H9 (cell line): ENCODE data around the gene EGLN1. TPM values are rescaled to one million over a fixed set of nuclear protein-coding genes. Genes with fewer than 3 reads are reported as not detected.

Experiments used
- DNase-seq: peaks from one replicate; pipeline ENCODE4 v3.0.0-alpha.2; 2017
- H2AFZ ChIP-seq: one replicate; pipeline ENCODE4 v1.6.1; 2013; ENCODE audit warnings: mild to moderate bottlenecking, low read length, control low read depth, moderate library complexity
- H2AK5ac ChIP-seq: 2 replicates; pipeline ENCODE4 v1.6.1; 2013; ENCODE audit warnings: low read length, control low read depth, mixed read lengths; ENCODE audit not compliant: insufficient read length
- H2BK120ac ChIP-seq: one replicate; pipeline ENCODE4 v1.6.1; 2013; ENCODE audit warnings: low read depth, mild to moderate bottlenecking, low read length, control low read depth, inconsistent platforms; ENCODE audit not compliant: poor library complexity, severe bottlenecking
- H2BK12ac ChIP-seq: 2 replicates; pipeline ENCODE4 v1.6.1; 2013; ENCODE audit warnings: low read length, control low read depth, mixed read lengths, low read depth; ENCODE audit not compliant: insufficient read length
- H2BK15ac ChIP-seq: 2 replicates; pipeline ENCODE4 v1.6.1; 2013; ENCODE audit warnings: low read depth, low read length, control low read depth
- H2BK20ac ChIP-seq: one replicate; pipeline ENCODE4 v1.6.1; 2013; ENCODE audit warnings: low read depth, mild to moderate bottlenecking, low read length, control low read depth, inconsistent platforms; ENCODE audit not compliant: poor library complexity, severe bottlenecking
- H2BK5ac ChIP-seq: 2 replicates; pipeline ENCODE4 v1.6.1; 2013; ENCODE audit warnings: low read length, control low read depth, mixed read lengths; ENCODE audit not compliant: insufficient read length
- H3K14ac ChIP-seq: 2 replicates; pipeline ENCODE4 v1.6.1; 2013; ENCODE audit warnings: low read length, control low read depth; ENCODE audit not compliant: insufficient read depth
- H3K18ac ChIP-seq: 2 replicates; pipeline ENCODE4 v1.6.1; 2013; ENCODE audit warnings: low read depth, mild to moderate bottlenecking, mixed read lengths, low read length, control low read depth; ENCODE audit not compliant: insufficient read length
- H3K23ac ChIP-seq: 2 replicates; pipeline ENCODE4 v1.6.1; 2013; ENCODE audit warnings: low read length, control low read depth, mixed read lengths, low read depth; ENCODE audit not compliant: insufficient read length
- H3K23me2 ChIP-seq: 2 replicates; pipeline ENCODE4 v1.6.1; 2013; ENCODE audit warnings: low read depth, mild to moderate bottlenecking, mixed read lengths, low read length, control low read depth; ENCODE audit not compliant: insufficient read length, poor library complexity, severe bottlenecking
- H3K27ac ChIP-seq: 2 replicates; pipeline ENCODE4 v1.5.1; 2013; ENCODE audit warnings: low read length, control low read depth, mixed read lengths, low read depth; ENCODE audit not compliant: insufficient read length
- H3K27me3 ChIP-seq: 2 replicates; pipeline ENCODE4 v1.6.1; 2013; ENCODE audit warnings: low read length, control low read depth, inconsistent platforms; ENCODE audit not compliant: insufficient read depth
- H3K4ac ChIP-seq: 2 replicates; pipeline ENCODE4 v1.6.1; 2013; ENCODE audit warnings: low read depth, mild to moderate bottlenecking, control low read depth, inconsistent platforms, low read length, moderate library complexity
- H3K4me1 ChIP-seq: 2 replicates; pipeline ENCODE4 v1.6.1; 2013; ENCODE audit warnings: low read length, control low read depth, inconsistent platforms; ENCODE audit not compliant: insufficient read depth
- H3K4me2 ChIP-seq: 2 replicates; pipeline ENCODE4 v1.6.1; 2013; ENCODE audit warnings: low read length, control low read depth, mixed read lengths; ENCODE audit not compliant: insufficient read length, insufficient read depth
- H3K56ac ChIP-seq: 2 replicates; pipeline ENCODE4 v1.6.1; 2013; ENCODE audit warnings: low read depth, mild to moderate bottlenecking, mixed read lengths, low read length, control low read depth; ENCODE audit not compliant: insufficient read length
- H3K79me1 ChIP-seq: 2 replicates; pipeline ENCODE4 v1.6.1; 2013; ENCODE audit warnings: low read depth, mild to moderate bottlenecking, moderate library complexity, low read length, control low read depth, inconsistent platforms; ENCODE audit not compliant: insufficient read depth, poor library complexity, severe bottlenecking
- H3K79me2 ChIP-seq: 2 replicates; pipeline ENCODE4 v1.6.1; 2013; ENCODE audit warnings: low read length, control low read depth, inconsistent platforms; ENCODE audit not compliant: insufficient read depth
- H3K9ac ChIP-seq: 2 replicates; pipeline ENCODE4 v1.6.1; 2013; ENCODE audit warnings: low read length, control low read depth, mixed read lengths; ENCODE audit not compliant: insufficient read length; ENCODE audit errors: extremely low read depth
- H3K9me3 ChIP-seq: one replicate; pipeline ENCODE4 v1.6.1; 2013; ENCODE audit warnings: low read depth, low read length, inconsistent platforms; ENCODE audit not compliant: control insufficient read depth
- H3T11ph ChIP-seq: one replicate; pipeline ENCODE4 v1.6.1; 2013; ENCODE audit warnings: mild to moderate bottlenecking, low read length, control low read depth, inconsistent platforms
- H4K20me1 ChIP-seq: one replicate; pipeline ENCODE4 v1.6.1; 2013; ENCODE audit not compliant: control insufficient read depth, insufficient read length, insufficient read depth
- H4K5ac ChIP-seq: 2 replicates; pipeline ENCODE4 v1.6.1; 2013; ENCODE audit warnings: low read depth, mild to moderate bottlenecking, mixed read lengths, low read length, control low read depth; ENCODE audit not compliant: insufficient read length
- H4K8ac ChIP-seq: replicated peaks from 2 replicates; pipeline ENCODE4 v1.6.1; 2013; ENCODE audit warnings: low read length, control low read depth, mixed read lengths, low read depth; ENCODE audit not compliant: insufficient read length
- H4K91ac ChIP-seq: 2 replicates; pipeline ENCODE4 v1.6.1; 2013; ENCODE audit warnings: low read depth, mild to moderate bottlenecking, moderate library complexity, mixed read lengths, low read length, control low read depth; ENCODE audit not compliant: insufficient read length
- H3K27ac Mint-ChIP-seq, 3 experiments: 2 replicates in 2 of 3; 3 replicates in 1 of 3; pipeline ENCODE4 v1.8.0; 2020 to 2021; ENCODE audit warnings: mixed read lengths in 3 of 3, mild to moderate bottlenecking in 1 of 3, moderate library complexity in 1 of 3
- H3K27me3 Mint-ChIP-seq: 2 replicates; pipeline ENCODE4 v1.8.0; 2021; ENCODE audit warnings: low read depth, mild to moderate bottlenecking, moderate library complexity, mixed read lengths
- H3K36me3 Mint-ChIP-seq, 3 experiments: 2 replicates in 2 of 3; 3 replicates in 1 of 3; pipeline ENCODE4 v1.8.0; 2020 to 2021; ENCODE audit warnings: low read depth in 3 of 3, mixed read lengths in 3 of 3; ENCODE audit not compliant: insufficient read depth in 1 of 3
- H3K4me1 Mint-ChIP-seq, 2 experiments: 2 replicates each; pipeline ENCODE4 v1.8.0; 2020; ENCODE audit warnings: mixed read lengths in 2 of 2
- H3K4me3 Mint-ChIP-seq, 2 experiments: 2 replicates in 1 of 2; 3 replicates in 1 of 2; pipeline ENCODE4 v1.8.0; 2020 to 2021; ENCODE audit warnings: mild to moderate bottlenecking in 2 of 2, mixed read lengths in 2 of 2, moderate library complexity in 1 of 2
- H3K9me3 Mint-ChIP-seq, 2 experiments: 2 replicates in 1 of 2; 3 replicates in 1 of 2; pipeline ENCODE4 v1.8.0; 2020; ENCODE audit warnings: mild to moderate bottlenecking in 2 of 2, mixed read lengths in 2 of 2, moderate library complexity in 1 of 2
- WGBS: extraction: QIAGEN DNeasy Blood & Tissue Kit; methylation state at CpG from one replicate; pipeline ENCODE4 v1.1.7; 2013; ENCODE audit warnings: missing lambda C conversion rate, low lambda C conversion rate, mixed read lengths; ENCODE audit not compliant: insufficient read length; ENCODE audit errors: extremely low coverage; 5-methylcytosine and 5-hydroxymethylcytosine counted together
- total RNA-seq: library from RNA; stranded (reverse); gene quantifications from 2 replicates; pipeline ENCODE4 v1.2.1, GENCODE V29; 2021
- TF ChIP-seq, protein P1 (sequence below): fragments of 200-600 bp; sonication (generic); conservative IDR thresholded peaks from 3 replicates; pipeline ENCODE4 v1.8.0; 2021; ENCODE audit warnings: antibody characterized with exemption, mild to moderate bottlenecking

The EGLN1 gene
- total RNA-seq, 1 experiment from 2014 or later: 8.4 TPM

DNA sequence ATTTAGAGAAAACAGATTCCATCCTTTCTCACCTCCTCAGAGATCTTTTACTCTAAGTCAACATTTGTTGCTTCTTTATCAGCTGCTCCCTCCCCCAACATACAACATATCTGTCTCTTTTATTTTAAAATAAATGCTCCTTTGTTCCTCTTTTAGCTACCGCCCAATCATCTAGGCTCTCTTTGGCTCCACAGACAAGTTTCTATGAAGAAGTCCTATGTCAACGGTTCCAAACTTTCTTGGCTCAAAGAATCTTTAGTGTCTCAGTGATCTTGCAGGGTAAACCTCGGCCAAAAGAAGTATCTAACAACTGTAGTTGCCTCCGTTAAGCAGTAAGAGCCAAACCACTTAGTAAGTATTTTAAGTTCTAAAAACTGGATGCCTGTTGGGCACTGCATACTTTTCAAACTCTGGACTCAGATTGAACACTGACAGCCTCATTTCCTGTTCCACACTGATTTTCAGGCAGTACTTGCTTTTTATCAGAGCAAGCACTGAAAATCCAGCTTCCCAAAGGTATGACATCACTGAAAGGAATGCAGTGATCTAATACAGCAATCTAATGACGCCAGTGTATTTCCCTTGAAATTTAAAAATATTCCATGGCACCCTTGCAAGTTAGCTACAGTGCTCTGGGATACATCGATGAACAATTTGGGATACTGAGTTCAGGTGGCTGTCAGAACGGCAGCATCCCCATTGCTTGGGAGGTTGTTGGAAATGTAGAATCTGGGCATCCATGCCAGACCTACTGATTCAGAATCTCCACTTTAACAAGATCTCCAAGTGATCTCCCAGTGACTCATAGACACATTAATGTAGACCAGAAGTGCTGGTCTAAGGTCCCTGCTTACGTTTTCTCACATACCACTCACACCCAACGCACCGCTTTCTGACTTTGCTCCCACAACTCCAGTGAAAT is 26.8 kb downstream of the EGLN1 start:
- Histone ChIP-seq H3K18ac (no peak overlapping the region), H4K91ac (no peak overlapping the region), H3K79me1 (no peaks in the 10 kb centered on the region), H3K79me2 (no peaks in the 10 kb centered on the region), H2BK15ac (no peak overlapping the region), H3K27me3 (no peaks in the 10 kb centered on the region), H3K9me3 (no peaks in the 10 kb centered on the region), H3K27ac (no peak overlapping the region), H2BK120ac (no peak overlapping the region), H3T11ph (no peak overlapping the region), H2BK12ac (no peak overlapping the region), H2AFZ (no peak overlapping the region), H2BK20ac (no peak overlapping the region), H4K20me1 (no peaks in the 10 kb centered on the region), H3K23ac (no peak overlapping the region), H4K8ac (no peak overlapping the region), H3K14ac (no peak overlapping the region), H4K5ac (no peak overlapping the region), H3K9ac (no peak overlapping the region), H3K23me2 (no peaks in the 10 kb centered on the region), H3K4ac (no peak overlapping the region), H2AK5ac (no peak overlapping the region), H3K4me2 (no peak overlapping the region), H2BK5ac (no peak overlapping the region), H3K4me1 (peaks cover 7% of the 10 kb centered on the region; the same call in 1 of the 2 replicates), H3K56ac (no peak overlapping the region)
- Mint-ChIP-seq H3K36me3 (no peaks in the 10 kb centered on the region), H3K27me3 (no peaks in the 10 kb centered on the region), H3K4me3 (no peak overlapping the region), H3K27ac (peak overlapping the region in 2 of 3 experiments; percentile 22 to 83; a peak in 1 of 7 replicates), H3K4me1 (peaks cover 7 to 10% of the 10 kb centered on the region in 2 experiments; a peak in 3 of 4 replicates), H3K9me3 (no peaks in the 10 kb centered on the region)
- TF ChIP-seq, protein P1, sequence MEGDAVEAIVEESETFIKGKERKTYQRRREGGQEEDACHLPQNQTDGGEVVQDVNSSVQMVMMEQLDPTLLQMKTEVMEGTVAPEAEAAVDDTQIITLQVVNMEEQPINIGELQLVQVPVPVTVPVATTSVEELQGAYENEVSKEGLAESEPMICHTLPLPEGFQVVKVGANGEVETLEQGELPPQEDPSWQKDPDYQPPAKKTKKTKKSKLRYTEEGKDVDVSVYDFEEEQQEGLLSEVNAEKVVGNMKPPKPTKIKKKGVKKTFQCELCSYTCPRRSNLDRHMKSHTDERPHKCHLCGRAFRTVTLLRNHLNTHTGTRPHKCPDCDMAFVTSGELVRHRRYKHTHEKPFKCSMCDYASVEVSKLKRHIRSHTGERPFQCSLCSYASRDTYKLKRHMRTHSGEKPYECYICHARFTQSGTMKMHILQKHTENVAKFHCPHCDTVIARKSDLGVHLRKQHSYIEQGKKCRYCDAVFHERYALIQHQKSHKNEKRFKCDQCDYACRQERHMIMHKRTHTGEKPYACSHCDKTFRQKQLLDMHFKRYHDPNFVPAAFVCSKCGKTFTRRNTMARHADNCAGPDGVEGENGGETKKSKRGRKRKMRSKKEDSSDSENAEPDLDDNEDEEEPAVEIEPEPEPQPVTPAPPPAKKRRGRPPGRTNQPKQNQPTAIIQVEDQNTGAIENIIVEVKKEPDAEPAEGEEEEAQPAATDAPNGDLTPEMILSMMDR: no peak
- DNase-seq: no peak
- WGBS: no CpG with 5 or more reads among the region's 10 CpGs
